Measurements from ENCODE around the gene BLCAP. TPM values are rescaled to one million over a fixed set of nuclear protein-coding genes. Genes with fewer than 3 reads are reported as not detected.
"Not testable (repeated sequence)": the region's sequence is repeated elsewhere in the genome, so short reads cannot be mapped to it uniquely, and the experiment has no call there.

Gene BLCAP
- total RNA-seq, 3 donors from 2014 or later (not counting 1 experiment from before 2014, with no cell fraction given) = 60.4 to 80.1 (median 77.9) TPM

DNA sequence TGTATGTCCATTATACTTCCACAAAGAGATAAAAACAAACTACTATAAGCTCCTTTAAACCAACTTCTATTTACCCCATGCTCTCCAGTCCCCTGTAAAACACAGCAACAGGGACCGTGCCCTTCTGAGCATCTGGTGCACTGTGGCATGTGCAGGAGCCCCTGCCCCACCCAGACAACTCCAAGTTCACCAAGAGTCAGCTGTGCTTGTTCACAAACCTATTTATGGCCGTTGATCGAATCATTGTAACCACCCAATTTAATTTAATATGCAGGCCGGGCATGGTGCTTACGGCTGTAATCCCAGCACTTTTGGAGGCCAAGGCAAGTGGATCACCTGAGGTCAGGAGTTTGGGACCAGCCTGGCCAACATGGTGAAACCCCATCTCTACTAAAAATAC lies 13.7 kb upstream of the BLCAP start:
- Mint-ChIP-seq H3K36me3 (no peaks in the 10 kb centered on the region), H3K9me3 (no peaks in the 10 kb centered on the region), H3K27ac (no peak overlapping the region), H3K4me1 (no peaks in the 10 kb centered on the region), H3K4me3 (no peak overlapping the region), H3K27me3 (ENCODE audit: low read depth in 2 of 2) (peaks cover 10 to 21% of the 10 kb centered on the region in 2 donors)
- Histone ChIP-seq H3K27me3 (ENCODE audit: control insufficient read depth, insufficient read depth, low read length) (no peaks in the 10 kb centered on the region), H3K9me3 (ENCODE audit: control insufficient read depth, insufficient read depth, low read length) (no peaks in the 10 kb centered on the region), H3K4me1 (ENCODE audit: control insufficient read depth, insufficient read depth, low read length) (no peaks in the 10 kb centered on the region), H3K36me3 (ENCODE audit: control insufficient read depth, insufficient read depth, low read length) (no peaks in the 10 kb centered on the region), H3K4me3 (ENCODE audit: low read length) (no peak overlapping the region), H3K27ac (ENCODE audit: low read length) (no peak overlapping the region)
- TF ChIP-seq, protein P1, sequence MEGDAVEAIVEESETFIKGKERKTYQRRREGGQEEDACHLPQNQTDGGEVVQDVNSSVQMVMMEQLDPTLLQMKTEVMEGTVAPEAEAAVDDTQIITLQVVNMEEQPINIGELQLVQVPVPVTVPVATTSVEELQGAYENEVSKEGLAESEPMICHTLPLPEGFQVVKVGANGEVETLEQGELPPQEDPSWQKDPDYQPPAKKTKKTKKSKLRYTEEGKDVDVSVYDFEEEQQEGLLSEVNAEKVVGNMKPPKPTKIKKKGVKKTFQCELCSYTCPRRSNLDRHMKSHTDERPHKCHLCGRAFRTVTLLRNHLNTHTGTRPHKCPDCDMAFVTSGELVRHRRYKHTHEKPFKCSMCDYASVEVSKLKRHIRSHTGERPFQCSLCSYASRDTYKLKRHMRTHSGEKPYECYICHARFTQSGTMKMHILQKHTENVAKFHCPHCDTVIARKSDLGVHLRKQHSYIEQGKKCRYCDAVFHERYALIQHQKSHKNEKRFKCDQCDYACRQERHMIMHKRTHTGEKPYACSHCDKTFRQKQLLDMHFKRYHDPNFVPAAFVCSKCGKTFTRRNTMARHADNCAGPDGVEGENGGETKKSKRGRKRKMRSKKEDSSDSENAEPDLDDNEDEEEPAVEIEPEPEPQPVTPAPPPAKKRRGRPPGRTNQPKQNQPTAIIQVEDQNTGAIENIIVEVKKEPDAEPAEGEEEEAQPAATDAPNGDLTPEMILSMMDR (IDR thresholded peaks at IDR 0.05) = no peak
- DNase-seq (no peak), ATAC-seq (no peak)
- intact Hi-C loops (cut with micrococcal nuclease) = no loop called here
- 90% methylated on average over 5 of the region's 5 CpGs for WGBS (ENCODE audit: insufficient coverage)

DNA sequence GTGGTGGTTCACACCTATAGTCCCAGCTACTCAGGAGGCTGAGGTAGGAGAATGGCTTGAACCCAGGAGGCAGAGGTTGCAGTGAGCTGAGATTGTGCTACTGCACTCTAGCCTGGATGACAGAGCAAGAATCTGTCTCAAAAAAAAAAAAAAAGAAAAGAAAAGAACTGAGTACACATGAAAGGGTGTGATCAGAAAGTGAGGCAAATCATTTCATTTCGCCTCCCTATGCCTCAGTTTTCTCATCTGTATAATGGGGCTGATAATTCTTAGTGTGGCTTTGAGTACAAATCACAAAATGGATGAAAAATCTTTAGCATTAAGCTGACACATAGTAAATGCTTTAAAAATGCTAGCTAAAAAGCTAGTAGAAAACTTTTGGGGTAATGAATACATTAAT lies 13.2 kb upstream of the BLCAP start:
- H3K9me3 ChIP-seq (ENCODE audit: control insufficient read depth, insufficient read depth, low read length); H3K9me3 Mint-ChIP-seq; intact Hi-C loops (cut with micrococcal nuclease); H3K36me3 Mint-ChIP-seq; H3K4me3 ChIP-seq (ENCODE audit: low read length); H3K27ac Mint-ChIP-seq; H3K4me1 ChIP-seq (ENCODE audit: control insufficient read depth, insufficient read depth, low read length); H3K36me3 ChIP-seq (ENCODE audit: control insufficient read depth, insufficient read depth, low read length); DNase-seq; ATAC-seq; H3K27ac ChIP-seq (ENCODE audit: low read length); H3K4me3 Mint-ChIP-seq; H3K27me3 ChIP-seq (ENCODE audit: control insufficient read depth, insufficient read depth, low read length); H3K4me1 Mint-ChIP-seq: not testable (repeated sequence)
- 75% methylated on average over 1 of the region's 1 CpG for WGBS (ENCODE audit: insufficient coverage)
- H3K27me3 Mint-ChIP-seq (ENCODE audit: low read depth in 2 of 2) = peaks cover 10 to 18% of the 10 kb centered on the region in 2 donors

DNA sequence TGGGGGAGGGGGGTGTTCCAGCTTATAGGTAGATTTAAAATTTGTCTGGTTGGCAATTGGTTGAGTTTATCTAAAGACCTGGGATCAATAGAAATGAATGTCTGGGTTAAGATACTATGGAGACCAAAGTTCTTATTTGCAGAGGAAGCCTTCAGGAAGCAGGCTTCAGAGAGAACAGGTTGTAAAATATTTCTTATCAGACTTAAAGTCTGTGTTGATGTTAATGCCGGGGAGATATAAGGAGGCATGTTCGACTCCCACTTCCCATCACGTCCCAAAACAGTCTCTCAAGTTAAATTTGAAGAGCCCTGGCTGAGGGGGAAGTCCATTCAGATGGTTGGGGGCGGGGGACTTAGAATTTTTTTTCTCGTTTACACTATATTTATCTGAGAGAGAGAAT lies 12.3 kb upstream of the BLCAP start:
- Histone ChIP-seq H3K27ac (ENCODE audit: low read length) (no peak overlapping the region), H3K4me3 (ENCODE audit: low read length) (no peak overlapping the region), H3K27me3 (ENCODE audit: control insufficient read depth, insufficient read depth, low read length) (no peaks in the 10 kb centered on the region), H3K9me3 (ENCODE audit: control insufficient read depth, insufficient read depth, low read length) (no peaks in the 10 kb centered on the region), H3K4me1 (ENCODE audit: control insufficient read depth, insufficient read depth, low read length) (no peaks in the 10 kb centered on the region), H3K36me3 (ENCODE audit: control insufficient read depth, insufficient read depth, low read length) (no peaks in the 10 kb centered on the region)
- 40% methylated on average over 1 of the region's 5 CpGs for WGBS (ENCODE audit: insufficient coverage)
- Mint-ChIP-seq H3K4me3 (no peak overlapping the region), H3K27ac (no peak overlapping the region), H3K4me1 (no peaks in the 10 kb centered on the region), H3K36me3 (no peaks in the 10 kb centered on the region), H3K9me3 (no peaks in the 10 kb centered on the region), H3K27me3 (ENCODE audit: low read depth in 2 of 2) (peaks cover 10 to 15% of the 10 kb centered on the region in 2 donors)
- DNase-seq (no peak), ATAC-seq (no peak)
- intact Hi-C loops (cut with micrococcal nuclease) = no loop called here
- TF ChIP-seq, protein P1 (IDR thresholded peaks at IDR 0.05) = no peak

DNA sequence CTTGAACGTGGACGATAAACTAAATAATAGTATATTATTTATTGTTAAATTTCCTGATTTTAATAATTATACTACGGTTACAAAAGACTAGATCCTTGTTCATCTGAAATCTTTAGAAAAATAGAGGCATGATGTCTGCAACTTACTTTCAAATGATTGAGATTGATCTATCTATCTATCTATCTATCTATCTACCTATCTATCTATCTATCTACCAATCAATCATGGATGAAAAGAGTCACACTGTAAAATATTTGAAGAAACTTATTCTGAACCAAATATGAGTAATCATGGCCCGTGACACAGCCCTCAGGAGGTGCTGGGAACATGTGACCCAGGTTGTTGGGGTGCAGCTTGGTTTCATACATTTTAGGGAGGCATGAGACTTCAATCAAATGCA lies 11.7 kb upstream of the BLCAP start:
- TF ChIP-seq, protein P1 (IDR thresholded peaks at IDR 0.05) = no peak
- H3K4me1 Mint-ChIP-seq = peaks cover 5% of the 10 kb centered on the region in 2 donors
- H3K27me3 Mint-ChIP-seq (ENCODE audit: low read depth in 2 of 2) = peaks cover 10 to 15% of the 10 kb centered on the region in 2 donors
- H3K27ac Mint-ChIP-seq = no peak overlapping the region
- H3K27ac ChIP-seq (ENCODE audit: low read length) = no peak overlapping the region
- H3K27me3 ChIP-seq (ENCODE audit: control insufficient read depth, insufficient read depth, low read length) = no peaks in the 10 kb centered on the region
- H3K9me3 ChIP-seq (ENCODE audit: control insufficient read depth, insufficient read depth, low read length) = no peaks in the 10 kb centered on the region
- no peak for ATAC-seq
- H3K4me3 Mint-ChIP-seq = no peak overlapping the region
- H3K9me3 Mint-ChIP-seq = no peaks in the 10 kb centered on the region
- intact Hi-C loops (cut with micrococcal nuclease) = no loop called here
- peaks cover 2% of the 10 kb centered on the region for H3K4me1 ChIP-seq (ENCODE audit: control insufficient read depth, insufficient read depth, low read length)
- 62% methylated on average over 1 of the region's 4 CpGs for WGBS (ENCODE audit: insufficient coverage)
- H3K36me3 ChIP-seq (ENCODE audit: control insufficient read depth, insufficient read depth, low read length) = no peaks in the 10 kb centered on the region
- no peak for DNase-seq
- no peak overlapping the region for H3K4me3 ChIP-seq (ENCODE audit: low read length)
- H3K36me3 Mint-ChIP-seq = no peaks in the 10 kb centered on the region

Data from natural killer cell (primary cell).